Endothelial cell of umbilical vein (primary cell): Measurements from ENCODE around the gene METTL14. TPM values are rescaled to one million over a fixed set of nuclear protein-coding genes. Genes with fewer than 3 reads are reported as not detected.

Experiments used
- BruUV-seq: library from RNA; stranded (reverse); fragments of 400-500 nt; replicated peaks from 2 replicates; lab custom pipeline; 2021; lab: Mats Ljungman, UMichigan
- CTCF ChIA-PET: fragments of 300-600, 350-600 bp; sonication (Branson Sonifier 250); formaldehyde crosslinking; loops from one replicate; lab custom pipeline; 2021; ENCODE audit warnings: antibody characterized with exemption, inconsistent platforms; lab: Charles Lee
- POLR2A ChIA-PET: fragments of 300-600, 350-600 bp; sonication (Branson Sonifier 250); formaldehyde crosslinking; loops from one replicate; lab custom pipeline; 2021; ENCODE audit warnings: antibody characterized with exemption, inconsistent platforms; lab: Charles Lee
- DNase-seq: peaks from one replicate; pipeline ENCODE4 v3.0.0-alpha.2; 2011; ENCODE audit warnings: low read depth, low spot score
- FAIRE-seq: peaks from 2 replicates; lab custom pipeline; 2011; peaks lifted over from hg19 to GRCh38; lab: Jason Lieb, UNC
- H2AFZ ChIP-seq: 2 replicates; pipeline ENCODE4 v1.6.0; 2012; ENCODE audit warnings: low read depth, low read length, control low read depth, inconsistent platforms
- H3K27ac ChIP-seq: 2 replicates; pipeline ENCODE4 v1.5.1; 2011; ENCODE audit warnings: low read depth, mild to moderate bottlenecking, control low read depth, low read length, moderate library complexity; ENCODE audit not compliant: insufficient read depth
- H3K27me3 ChIP-seq, 2 experiments: 2 replicates each; pipeline versions ENCODE4 v1.6.0 to v1.6.1; 2011; ENCODE audit warnings: low read length in 2 of 2, mixed read lengths in 1 of 2; ENCODE audit not compliant: control insufficient read depth in 2 of 2, insufficient read depth in 2 of 2
- H3K36me3 ChIP-seq, 2 experiments: 2 replicates in 1 of 2; 3 replicates in 1 of 2; pipeline ENCODE4 v1.5.1; 2011; ENCODE audit warnings: low read length in 2 of 2, mild to moderate bottlenecking in 1 of 2, moderate library complexity in 1 of 2; ENCODE audit not compliant: control insufficient read depth in 2 of 2, insufficient read depth in 2 of 2; ENCODE audit errors: extremely low read depth in 1 of 2
- H3K4me1 ChIP-seq: 3 replicates; pipeline ENCODE4 v1.5.1; 2011; ENCODE audit warnings: mild to moderate bottlenecking, low read length; ENCODE audit not compliant: control insufficient read depth, insufficient read depth; ENCODE audit errors: extremely low read depth
- H3K4me2 ChIP-seq: 2 replicates; pipeline ENCODE4 v1.6.1; 2011; ENCODE audit warnings: low read length, control low read depth, mixed read lengths; ENCODE audit not compliant: insufficient read depth
- H3K4me3 ChIP-seq, 3 experiments: fragments of 200-600 bp in 1 of 3; sonication (generic), shearing (Covaris generic) in 1 of 3; replicated peaks in 1 of 3; 2 replicates each; pipeline ENCODE4 v1.5.1; 2011 to 2016; ENCODE audit warnings: control low read depth in 3 of 3, low read length in 3 of 3, mild to moderate bottlenecking in 2 of 3, inconsistent platforms in 1 of 3, low read depth in 1 of 3, moderate library complexity in 1 of 3; ENCODE audit not compliant: insufficient read depth in 1 of 3
- H3K79me2 ChIP-seq: 2 replicates; pipeline ENCODE4 v1.6.0; 2012; ENCODE audit warnings: low read length, inconsistent platforms; ENCODE audit not compliant: control insufficient read depth, insufficient read depth
- H3K9ac ChIP-seq: replicated peaks from 2 replicates; pipeline ENCODE3; 2011; ENCODE audit warnings: low read length, control low read depth; ENCODE audit not compliant: insufficient read depth; ENCODE audit errors: extremely low read depth
- H3K9me1 ChIP-seq: replicated peaks from 3 replicates; pipeline ENCODE4 v1.6.0; 2011; ENCODE audit warnings: mild to moderate bottlenecking, low read length; ENCODE audit not compliant: control insufficient read depth, insufficient read depth; ENCODE audit errors: extremely low read depth
- H3K9me3 ChIP-seq: replicated peaks from 2 replicates; pipeline ENCODE4 v1.5.1; 2012; ENCODE audit warnings: low read length, inconsistent platforms; ENCODE audit not compliant: control insufficient read depth, insufficient read depth
- H4K20me1 ChIP-seq: replicated peaks from 2 replicates; pipeline ENCODE3; 2011; ENCODE audit warnings: mild to moderate bottlenecking, low read length; ENCODE audit not compliant: control insufficient read depth, insufficient read depth; ENCODE audit errors: extremely low read depth
- EZH2 ChIP-seq: IDR thresholded peaks from 2 replicates; pipeline ENCODE4 v1.6.1; 2012; ENCODE audit warnings: borderline replicate concordance, low read depth, mild to moderate bottlenecking, moderate library complexity, low read length, inconsistent platforms; ENCODE audit not compliant: severe bottlenecking
- FOS ChIP-seq: IDR thresholded peaks from 2 replicates; pipeline ENCODE4 v1.6.1; 2011; ENCODE audit warnings: mild to moderate bottlenecking, low read length, moderate library complexity, borderline replicate concordance; ENCODE audit not compliant: insufficient read depth
- GATA2 ChIP-seq: IDR thresholded peaks from 2 replicates; pipeline ENCODE4 v1.7.0; 2011; ENCODE audit warnings: low read depth, mild to moderate bottlenecking, moderate library complexity, mixed read lengths, low read length; ENCODE audit not compliant: insufficient read length, insufficient read depth
- JUN ChIP-seq: IDR thresholded peaks from 2 replicates; pipeline ENCODE4 v1.6.1; 2011; ENCODE audit warnings: borderline replicate concordance, low read depth; ENCODE audit not compliant: insufficient read length, insufficient read depth
- MYC ChIP-seq: IDR thresholded peaks from one replicate; pipeline ENCODE4 v1.6.1; 2011; ENCODE audit warnings: mild to moderate bottlenecking, low read depth, low read length
- POLR2A ChIP-seq: IDR thresholded peaks from 2 replicates; pipeline ENCODE4 v1.6.1; 2012; ENCODE audit warnings: low read depth, mild to moderate bottlenecking, control low read depth, low read length
- POLR2AphosphoS5 ChIP-seq: IDR thresholded peaks from 2 replicates; pipeline ENCODE4 v1.6.1; 2012; ENCODE audit warnings: low read depth, mild to moderate bottlenecking, control low read depth, low read length, moderate library complexity; ENCODE audit not compliant: insufficient read depth
- dilution Hi-C: fragments of 300-500 bp; cut with MboI; formaldehyde crosslinking; loops from one replicate; pipeline ENCODE4 v1.15.0; 2019; ENCODE audit warnings: low sequenced_read_pairs; ENCODE audit not compliant: extremely low pct_ligation_motif_present
- intact Hi-C: fragments of 100-400 bp; cut with micrococcal nuclease; formaldehyde crosslinking; loops from one replicate; pipeline ENCODE4 v1.10.0; 2022
- polyA plus RNA-seq, 4 experiments: library from polyadenylated mRNA; depleted of rRNA in 3 of 4; stranded (reverse) in 3 of 4; unstranded in 1 of 4; fragments of >200 nt; gene quantifications; 2 replicates each; pipeline versions ENCODE4 v1.2.1 to v1.2.3, GENCODE V29; 2011 to 2012; ENCODE audit warnings: missing spikeins in 1 of 4
- small RNA-seq: library from RNA; depleted of rRNA; stranded (forward); fragments of <200 nt; gene quantifications from one replicate; pipeline ENCODE3, GENCODE V24; 2012; ENCODE audit warnings: low replicate concordance, low read depth; ENCODE audit not compliant: insufficient read depth, insufficient read length
- total RNA-seq: library from RNA; stranded (reverse); gene quantifications from 2 replicates; pipeline ENCODE4 v1.2.3, GENCODE V29; 2021
- TF ChIP-seq, protein P1 (sequence below), 2 donors: IDR thresholded peaks; 1 replicate in 1 of 2; 2 replicates in 1 of 2; pipeline ENCODE4 v1.5.1; 2011; ENCODE audit warnings: low read length in 2 of 2, mild to moderate bottlenecking in 2 of 2, moderate library complexity in 2 of 2, control low read depth in 1 of 2, inconsistent platforms in 1 of 2, low read depth in 1 of 2; ENCODE audit not compliant: insufficient read depth in 1 of 2; ENCODE audit errors: extremely low read depth in 1 of 2
- TF ChIP-seq, protein P2 (sequence below): IDR thresholded peaks from 2 replicates; pipeline ENCODE4 v1.6.1; 2011; ENCODE audit not compliant: insufficient read depth, insufficient read length

Gene METTL14
- total and polyA plus RNA-seq, 2 donors (not counting 3 experiments of a cell fraction or from before 2014, with no cell fraction given): 6.5 to 38.6 TPM

DNA sequence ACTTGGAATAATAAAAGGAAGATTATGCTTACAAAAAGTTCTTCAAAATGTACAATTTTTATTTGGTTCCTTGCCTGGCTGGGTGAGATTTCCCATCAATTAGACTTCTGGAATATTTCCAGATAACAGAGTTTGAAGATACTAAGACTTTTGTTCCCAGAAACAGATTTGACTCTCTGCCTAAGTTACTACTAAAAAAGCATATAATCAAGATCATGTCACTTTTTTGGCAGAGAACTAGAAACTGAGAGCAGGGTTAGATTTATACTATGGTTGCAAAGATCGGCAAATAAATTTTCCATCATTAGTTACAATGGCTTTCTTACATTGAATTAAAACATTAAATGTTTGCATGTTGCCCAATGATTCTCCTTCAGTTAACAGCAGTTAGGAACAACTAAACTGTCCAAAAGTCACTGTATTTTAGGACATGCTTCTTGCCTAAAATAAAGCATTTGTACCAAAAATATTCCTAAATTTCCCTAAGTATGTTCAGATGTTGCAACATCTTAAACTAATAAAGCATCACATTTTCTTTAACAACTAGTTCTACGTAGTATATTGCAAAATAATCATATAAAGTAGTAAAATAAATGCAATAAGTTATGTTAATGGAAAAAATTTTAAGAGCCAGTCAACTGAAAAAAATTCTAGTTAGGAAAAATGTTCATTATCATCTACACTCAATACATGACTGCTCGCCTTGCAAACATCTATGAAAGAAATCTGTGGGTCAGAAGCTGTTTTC is 77.7 kb downstream of the METTL14 start:
- TF ChIP-seq GATA2 (no peak), FOS (no peak), JUN (no peak), POLR2AphosphoS5 (no peak), POLR2A (no peak), MYC (no peak), EZH2 (no peak)
- TF ChIP-seq, protein P1, sequence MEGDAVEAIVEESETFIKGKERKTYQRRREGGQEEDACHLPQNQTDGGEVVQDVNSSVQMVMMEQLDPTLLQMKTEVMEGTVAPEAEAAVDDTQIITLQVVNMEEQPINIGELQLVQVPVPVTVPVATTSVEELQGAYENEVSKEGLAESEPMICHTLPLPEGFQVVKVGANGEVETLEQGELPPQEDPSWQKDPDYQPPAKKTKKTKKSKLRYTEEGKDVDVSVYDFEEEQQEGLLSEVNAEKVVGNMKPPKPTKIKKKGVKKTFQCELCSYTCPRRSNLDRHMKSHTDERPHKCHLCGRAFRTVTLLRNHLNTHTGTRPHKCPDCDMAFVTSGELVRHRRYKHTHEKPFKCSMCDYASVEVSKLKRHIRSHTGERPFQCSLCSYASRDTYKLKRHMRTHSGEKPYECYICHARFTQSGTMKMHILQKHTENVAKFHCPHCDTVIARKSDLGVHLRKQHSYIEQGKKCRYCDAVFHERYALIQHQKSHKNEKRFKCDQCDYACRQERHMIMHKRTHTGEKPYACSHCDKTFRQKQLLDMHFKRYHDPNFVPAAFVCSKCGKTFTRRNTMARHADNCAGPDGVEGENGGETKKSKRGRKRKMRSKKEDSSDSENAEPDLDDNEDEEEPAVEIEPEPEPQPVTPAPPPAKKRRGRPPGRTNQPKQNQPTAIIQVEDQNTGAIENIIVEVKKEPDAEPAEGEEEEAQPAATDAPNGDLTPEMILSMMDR (IDR thresholded peaks at IDR 0.05; ENCODE audit: extremely low read depth in 1 of 2, insufficient read depth in 1 of 2, low read depth in 1 of 2, low read length in 2 of 2): no peak
- TF ChIP-seq, protein P2, sequence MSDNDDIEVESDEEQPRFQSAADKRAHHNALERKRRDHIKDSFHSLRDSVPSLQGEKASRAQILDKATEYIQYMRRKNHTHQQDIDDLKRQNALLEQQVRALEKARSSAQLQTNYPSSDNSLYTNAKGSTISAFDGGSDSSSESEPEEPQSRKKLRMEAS: no peak
- ChIA-PET POLR2A (no interaction called here), CTCF (interaction anchor here (1.7 to 1.8 kb wide), 2 partner anchors 9 to 10 kb away, joined by 6 to 7 read pairs; no protein-coding TSS in a partner anchor)
- Histone ChIP-seq H3K36me3 (peaks cover 14 to 29% of the 10 kb centered on the region in 2 experiments), H3K4me2 (no peak overlapping the region), H3K4me3 (no peak overlapping the region), H3K27ac (no peak overlapping the region), H4K20me1 (no peaks in the 10 kb centered on the region), H3K9ac (no peak overlapping the region), H3K9me1 (no peaks in the 10 kb centered on the region), H2AFZ (no peak overlapping the region), H3K9me3 (no peaks in the 10 kb centered on the region), H3K27me3 (no peaks in the 10 kb centered on the region), H3K79me2 (peaks cover 20% of the 10 kb centered on the region), H3K4me1 (peaks cover 29% of the 10 kb centered on the region)
- no peak for DNase-seq
- no TSS peak for BruUV-seq
- dilution Hi-C loops (no loop called here), intact Hi-C loops (loop anchor here (10.0 kb wide), 1 partner anchor 522 kb away; no protein-coding TSS in a partner anchor)
- FAIRE-seq: no peak

Small RNA genes lying within 50 kb of the gene (small RNA-seq; reads per million reads assigned to genes)
- gene SEPT14P4: not detected

Other genes starting within 250 kb of the METTL14 start
- gene SEC24D, start 150.7 kb downstream of the METTL14 start, total RNA-seq: 127 and 133 TPM in 2 replicates
- 81.5 and 88.8 TPM in 2 replicates for gene SEC24D, start 150.7 kb downstream of the METTL14 start, polyA plus RNA-seq
- 0.07 and 0.13 TPM in 2 replicates for gene SYNPO2, start 203.5 kb downstream of the METTL14 start, total RNA-seq
- 0.03 and 0.06 TPM in 2 replicates for gene SYNPO2, start 203.5 kb downstream of the METTL14 start, polyA plus RNA-seq